Right lobe of liver (tissue), 4 donors: ENCODE data around the gene C20orf204.

Source experiments
- CTCF ChIP-seq, 4 donors: fragments of 200-600 bp in 3 of 4; fragments of 450-650 bp in 1 of 4; IDR thresholded peaks; one replicate each; pipeline versions ENCODE4 v1.5.1 to v1.8.0; 2016 to 2022; ENCODE audit warnings: antibody characterized with exemption in 4 of 4, mild to moderate bottlenecking in 2 of 4
- POLR2A ChIP-seq: fragments of 450-650 bp; IDR thresholded peaks from one replicate; pipeline ENCODE4 v1.6.1; 2017; ENCODE audit warnings: antibody characterized with exemption, mild to moderate bottlenecking
- donor health status: DM: no; HTN: no; CAD: no.
- donor health status: DM: no; HTN: no; CAD: no.
- donor health status: DM: no; HTN: yes; CAD: no.

GRCh38 chr20:64064145-64064698 is 28.2 kb downstream of the C20orf204 start:
- no peak for TF ChIP-seq CTCF (IDR thresholded peaks at IDR 0.05)
- peak; percentile 19 for TF ChIP-seq POLR2A
